Endothelial cell of umbilical vein (primary cell): ENCODE measurements around the gene IRS1.
"Not testable (repeated sequence)": the region's sequence is repeated elsewhere in the genome, so short reads cannot be mapped to it uniquely, and the experiment has no call there.

Experiments
- CTCF ChIP-seq, 2 donors: IDR thresholded peaks; 1 replicate in 1 of 2; 2 replicates in 1 of 2; pipeline ENCODE4 v1.5.1; 2011; ENCODE audit warnings: low read length in 2 of 2, mild to moderate bottlenecking in 2 of 2, moderate library complexity in 2 of 2, control low read depth in 1 of 2, inconsistent platforms in 1 of 2, low read depth in 1 of 2; ENCODE audit not compliant: insufficient read depth in 1 of 2; ENCODE audit errors: extremely low read depth in 1 of 2
- POLR2A ChIP-seq: IDR thresholded peaks from 2 replicates; pipeline ENCODE4 v1.6.1; 2012; ENCODE audit warnings: low read depth, mild to moderate bottlenecking, control low read depth, low read length

- TF ChIP-seq CTCF (IDR thresholded peaks at IDR 0.05; ENCODE audit: extremely low read depth in 1 of 2, insufficient read depth in 1 of 2, low read depth in 1 of 2, low read length in 2 of 2); POLR2A: not testable (repeated sequence)
Observed at GRCh38 chr2:226843001-226843400, 43.4 kb upstream of the IRS1 start.
